ENCODE measurements around the gene DISC1. TPM values are rescaled to one million over a fixed set of nuclear protein-coding genes. Genes with fewer than 3 reads are reported as not detected.
A peak's percentile ranks its signal among the peaks of the same experiment; 100 is the strongest.

DISC1 gene
- total RNA-seq, 1 experiment from 2014 or later, result 0.36 TPM

- DNase-seq (ENCODE audit: low read depth, low spot score) (no peak), ATAC-seq (no peak)
- POLR2A ChIA-PET, result no interaction called here
- CTCF ChIA-PET, result no interaction called here
- H3K9me3 ChIP-seq (ENCODE audit: control insufficient read depth, insufficient read depth, low read depth, low read length), result no peaks in the 10 kb centered on the region
- H3K27me3 ChIP-seq (ENCODE audit: control insufficient read depth, insufficient read depth, low read length), result no peaks in the 10 kb centered on the region
- H3K4me1 ChIP-seq (ENCODE audit: control insufficient read depth, insufficient read depth, low read length), result no peaks in the 10 kb centered on the region
- H3K27ac ChIP-seq (ENCODE audit: low read length), result no peak overlapping the region
- TF ChIP-seq, protein P1, sequence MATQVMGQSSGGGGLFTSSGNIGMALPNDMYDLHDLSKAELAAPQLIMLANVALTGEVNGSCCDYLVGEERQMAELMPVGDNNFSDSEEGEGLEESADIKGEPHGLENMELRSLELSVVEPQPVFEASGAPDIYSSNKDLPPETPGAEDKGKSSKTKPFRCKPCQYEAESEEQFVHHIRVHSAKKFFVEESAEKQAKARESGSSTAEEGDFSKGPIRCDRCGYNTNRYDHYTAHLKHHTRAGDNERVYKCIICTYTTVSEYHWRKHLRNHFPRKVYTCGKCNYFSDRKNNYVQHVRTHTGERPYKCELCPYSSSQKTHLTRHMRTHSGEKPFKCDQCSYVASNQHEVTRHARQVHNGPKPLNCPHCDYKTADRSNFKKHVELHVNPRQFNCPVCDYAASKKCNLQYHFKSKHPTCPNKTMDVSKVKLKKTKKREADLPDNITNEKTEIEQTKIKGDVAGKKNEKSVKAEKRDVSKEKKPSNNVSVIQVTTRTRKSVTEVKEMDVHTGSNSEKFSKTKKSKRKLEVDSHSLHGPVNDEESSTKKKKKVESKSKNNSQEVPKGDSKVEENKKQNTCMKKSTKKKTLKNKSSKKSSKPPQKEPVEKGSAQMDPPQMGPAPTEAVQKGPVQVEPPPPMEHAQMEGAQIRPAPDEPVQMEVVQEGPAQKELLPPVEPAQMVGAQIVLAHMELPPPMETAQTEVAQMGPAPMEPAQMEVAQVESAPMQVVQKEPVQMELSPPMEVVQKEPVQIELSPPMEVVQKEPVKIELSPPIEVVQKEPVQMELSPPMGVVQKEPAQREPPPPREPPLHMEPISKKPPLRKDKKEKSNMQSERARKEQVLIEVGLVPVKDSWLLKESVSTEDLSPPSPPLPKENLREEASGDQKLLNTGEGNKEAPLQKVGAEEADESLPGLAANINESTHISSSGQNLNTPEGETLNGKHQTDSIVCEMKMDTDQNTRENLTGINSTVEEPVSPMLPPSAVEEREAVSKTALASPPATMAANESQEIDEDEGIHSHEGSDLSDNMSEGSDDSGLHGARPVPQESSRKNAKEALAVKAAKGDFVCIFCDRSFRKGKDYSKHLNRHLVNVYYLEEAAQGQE (IDR thresholded peaks at IDR 0.05; ENCODE audit: insufficient read depth in 1 of 2, low read depth in 2 of 2, low read length in 1 of 2), result no peak
- TF ChIP-seq TCF7L2 (IDR thresholded peaks at IDR 0.05; ENCODE audit: low read depth, low read length) (no peak), POLR2AphosphoS5 (IDR thresholded peaks at IDR 0.05; ENCODE audit: low read depth, low read length) (no peak), CTCF (IDR thresholded peaks at IDR 0.05) (no peak), SIN3A (IDR thresholded peaks at IDR 0.05; ENCODE audit: borderline replicate concordance, insufficient read depth, low read depth, low read length) (no peak)
- in situ Hi-C loops (cut with HindIII; ENCODE audit: low pct_unique_long_range_greater_than_20kb, low sequenced_read_pairs), result no loop called here
- no TSS peak for BruUV-seq (replicated peaks)
- H3K4me3 ChIP-seq (ENCODE audit: low read depth in 2 of 2, low read length in 2 of 2), result no peak overlapping the region
- no peaks in the 10 kb centered on the region for H3K36me3 ChIP-seq (ENCODE audit: control insufficient read depth, insufficient read depth, low read length)
- intact Hi-C loops (cut with micrococcal nuclease; ENCODE audit: unreplicated experiment), result no loop called here
These were observed 238.7 kb downstream of the DISC1 start for GRCh38 chr1:231865331-231865730.

- no TSS peak for BruUV-seq (replicated peaks)
These were observed 240.1 kb downstream of the DISC1 start for GRCh38 chr1:231866392-231867331.

More at GRCh38 chr1:231866392-231867331, 240.1 kb downstream of the DISC1 start:
- Histone ChIP-seq H3K9me3 (ENCODE audit: control insufficient read depth, insufficient read depth, low read depth, low read length) (no peaks in the 10 kb centered on the region), H3K27me3 (ENCODE audit: control insufficient read depth, insufficient read depth, low read length) (no peaks in the 10 kb centered on the region), H3K36me3 (ENCODE audit: control insufficient read depth, insufficient read depth, low read length) (no peaks in the 10 kb centered on the region), H3K27ac (ENCODE audit: low read length) (no peak overlapping the region), H3K4me1 (ENCODE audit: control insufficient read depth, insufficient read depth, low read length) (no peaks in the 10 kb centered on the region), H3K4me3 (ENCODE audit: low read depth in 2 of 2, low read length in 2 of 2) (no peak overlapping the region)
- intact Hi-C loops (cut with micrococcal nuclease; ENCODE audit: unreplicated experiment) (loop anchor here (2.0 kb wide), 1 partner anchor 762 kb away; no protein-coding TSS in a partner anchor), in situ Hi-C loops (cut with HindIII; ENCODE audit: low pct_unique_long_range_greater_than_20kb, low sequenced_read_pairs) (no loop called here)
- TF ChIP-seq SIN3A (IDR thresholded peaks at IDR 0.05; ENCODE audit: borderline replicate concordance, insufficient read depth, low read depth, low read length) (no peak), CTCF (IDR thresholded peaks at IDR 0.05) (peak; percentile 88), POLR2AphosphoS5 (IDR thresholded peaks at IDR 0.05; ENCODE audit: low read depth, low read length) (no peak), TCF7L2 (IDR thresholded peaks at IDR 0.05; ENCODE audit: low read depth, low read length) (no peak)
- TF ChIP-seq, protein P1 (IDR thresholded peaks at IDR 0.05; ENCODE audit: insufficient read depth in 1 of 2, low read depth in 2 of 2, low read length in 1 of 2), result no peak
- POLR2A ChIA-PET, result no interaction called here
- peak; percentile 35 for DNase-seq (ENCODE audit: low read depth, low spot score)
- CTCF ChIA-PET, result interaction anchor here (1.1 kb wide), 1 partner anchor 102 kb away, joined by 3 read pairs; no protein-coding TSS in a partner anchor
- no peak for ATAC-seq
